Activated naive CD4-positive, alpha-beta T cell treated with anti-CD3 and anti-CD28 coated beads, Interleukin-2, amount 50 U/mL, for 24 hours (primary cell): ENCODE data around the gene NFIB.

Experiments
- H3K27ac Mint-ChIP-seq: one replicate; pipeline ENCODE4 v1.8.0; 2021; ENCODE audit warnings: mild to moderate bottlenecking, mixed read lengths
- H3K27me3 Mint-ChIP-seq: one replicate; pipeline ENCODE4 v1.8.0; 2021; ENCODE audit warnings: mixed read lengths
- H3K36me3 Mint-ChIP-seq: one replicate; pipeline ENCODE4 v1.8.0; 2021; ENCODE audit warnings: mixed read lengths
- H3K4me1 Mint-ChIP-seq: one replicate; pipeline ENCODE4 v1.8.0; 2021; ENCODE audit warnings: mixed read lengths
- H3K4me3 Mint-ChIP-seq: one replicate; pipeline ENCODE4 v1.8.0; 2021; ENCODE audit warnings: mild to moderate bottlenecking, mixed read lengths
- H3K9me3 Mint-ChIP-seq: one replicate; pipeline ENCODE4 v1.8.0; 2021; ENCODE audit warnings: mixed read lengths

NFIB gene

GRCh38 chr9:14146201-14146874, 167.6 kb downstream of the NFIB start:
- Mint-ChIP-seq H3K27me3 (no peaks in the 10 kb centered on the region), H3K36me3 (no peaks in the 10 kb centered on the region), H3K27ac (no peak overlapping the region), H3K4me3 (no peak overlapping the region), H3K4me1 (no peaks in the 10 kb centered on the region), H3K9me3 (no peaks in the 10 kb centered on the region)

GRCh38 chr9:14144215-14144614, 169.7 kb downstream of the NFIB start:
- no peak overlapping the region for H3K4me3 Mint-ChIP-seq
- no peaks in the 10 kb centered on the region for H3K4me1 Mint-ChIP-seq
- no peaks in the 10 kb centered on the region for H3K36me3 Mint-ChIP-seq
- H3K9me3 Mint-ChIP-seq: no peaks in the 10 kb centered on the region
- no peaks in the 10 kb centered on the region for H3K27me3 Mint-ChIP-seq
- no peak overlapping the region for H3K27ac Mint-ChIP-seq

- H3K27me3 Mint-ChIP-seq: no peaks in the 10 kb centered on the region
- no peaks in the 10 kb centered on the region for H3K36me3 Mint-ChIP-seq
- no peaks in the 10 kb centered on the region for H3K4me1 Mint-ChIP-seq
- no peak overlapping the region for H3K27ac Mint-ChIP-seq
- H3K4me3 Mint-ChIP-seq: no peak overlapping the region
- no peaks in the 10 kb centered on the region for H3K9me3 Mint-ChIP-seq
These were observed 172.2 kb downstream of the NFIB start for GRCh38 chr9:14141699-14142098.

GRCh38 chr9:14140096-14140697, 173.7 kb downstream of the NFIB start:
- H3K27ac Mint-ChIP-seq: no peak overlapping the region
- no peaks in the 10 kb centered on the region for H3K4me1 Mint-ChIP-seq
- H3K4me3 Mint-ChIP-seq: no peak overlapping the region
- H3K27me3 Mint-ChIP-seq: no peaks in the 10 kb centered on the region
- no peaks in the 10 kb centered on the region for H3K36me3 Mint-ChIP-seq
- no peaks in the 10 kb centered on the region for H3K9me3 Mint-ChIP-seq

GRCh38 chr9:14139287-14139686, 174.7 kb downstream of the NFIB start:
- H3K36me3 Mint-ChIP-seq: no peaks in the 10 kb centered on the region

GRCh38 chr9:14136646-14137370, 177.1 kb downstream of the NFIB start:
- no peaks in the 10 kb centered on the region for H3K9me3 Mint-ChIP-seq
- H3K36me3 Mint-ChIP-seq: no peaks in the 10 kb centered on the region
- no peaks in the 10 kb centered on the region for H3K27me3 Mint-ChIP-seq
- no peak overlapping the region for H3K27ac Mint-ChIP-seq
- H3K4me3 Mint-ChIP-seq: no peak overlapping the region
- no peaks in the 10 kb centered on the region for H3K4me1 Mint-ChIP-seq

More at GRCh38 chr9:14139287-14139686, 174.7 kb downstream of the NFIB start:
- no peak overlapping the region for H3K27ac Mint-ChIP-seq
- H3K4me3 Mint-ChIP-seq: no peak overlapping the region
- no peaks in the 10 kb centered on the region for H3K4me1 Mint-ChIP-seq
- no peaks in the 10 kb centered on the region for H3K9me3 Mint-ChIP-seq
- H3K27me3 Mint-ChIP-seq: no peaks in the 10 kb centered on the region

- no peaks in the 10 kb centered on the region for H3K36me3 Mint-ChIP-seq
- no peaks in the 10 kb centered on the region for H3K4me1 Mint-ChIP-seq
- H3K4me3 Mint-ChIP-seq: no peak overlapping the region
- H3K27ac Mint-ChIP-seq: no peak overlapping the region
- H3K27me3 Mint-ChIP-seq: no peaks in the 10 kb centered on the region
- no peaks in the 10 kb centered on the region for H3K9me3 Mint-ChIP-seq
These were observed 177.8 kb downstream of the NFIB start for GRCh38 chr9:14136047-14136635.

GRCh38 chr9:14135421-14135820, 178.5 kb downstream of the NFIB start:
- Mint-ChIP-seq H3K4me3 (no peak overlapping the region), H3K4me1 (no peaks in the 10 kb centered on the region), H3K27ac (no peak overlapping the region), H3K9me3 (no peaks in the 10 kb centered on the region), H3K36me3 (no peaks in the 10 kb centered on the region), H3K27me3 (no peaks in the 10 kb centered on the region)

- H3K36me3 Mint-ChIP-seq: no peaks in the 10 kb centered on the region
- H3K9me3 Mint-ChIP-seq: no peaks in the 10 kb centered on the region
- no peak overlapping the region for H3K27ac Mint-ChIP-seq
- no peaks in the 10 kb centered on the region for H3K4me1 Mint-ChIP-seq
- H3K27me3 Mint-ChIP-seq: no peaks in the 10 kb centered on the region
- H3K4me3 Mint-ChIP-seq: no peak overlapping the region
These were observed 180.5 kb downstream of the NFIB start for GRCh38 chr9:14133394-14133793.

- Mint-ChIP-seq H3K27me3 (no peaks in the 10 kb centered on the region), H3K36me3 (no peaks in the 10 kb centered on the region), H3K9me3 (no peaks in the 10 kb centered on the region), H3K4me1 (no peaks in the 10 kb centered on the region), H3K4me3 (no peak overlapping the region), H3K27ac (no peak overlapping the region)
These were observed 181.2 kb downstream of the NFIB start for GRCh38 chr9:14132775-14133174.

GRCh38 chr9:14131356-14132088, 182.4 kb downstream of the NFIB start:
- H3K4me3 Mint-ChIP-seq: no peak overlapping the region

GRCh38 chr9:14127656-14128055, 186.3 kb downstream of the NFIB start:
- Mint-ChIP-seq H3K27ac (no peak overlapping the region), H3K4me3 (no peak overlapping the region), H3K27me3 (no peaks in the 10 kb centered on the region), H3K9me3 (no peaks in the 10 kb centered on the region), H3K36me3 (no peaks in the 10 kb centered on the region), H3K4me1 (no peaks in the 10 kb centered on the region)

More at GRCh38 chr9:14131356-14132088, 182.4 kb downstream of the NFIB start:
- Mint-ChIP-seq H3K27me3 (no peaks in the 10 kb centered on the region), H3K36me3 (no peaks in the 10 kb centered on the region), H3K9me3 (no peaks in the 10 kb centered on the region), H3K4me1 (no peaks in the 10 kb centered on the region), H3K27ac (no peak overlapping the region)

- Mint-ChIP-seq H3K27me3 (no peaks in the 10 kb centered on the region), H3K27ac (no peak overlapping the region), H3K9me3 (no peaks in the 10 kb centered on the region), H3K36me3 (no peaks in the 10 kb centered on the region), H3K4me1 (no peaks in the 10 kb centered on the region), H3K4me3 (no peak overlapping the region)
These were observed 194.0 kb downstream of the NFIB start for GRCh38 chr9:14119694-14120514.

GRCh38 chr9:14112226-14112625, 201.7 kb downstream of the NFIB start:
- Mint-ChIP-seq H3K4me3 (no peak overlapping the region), H3K27ac (no peak overlapping the region), H3K4me1 (no peaks in the 10 kb centered on the region), H3K27me3 (no peaks in the 10 kb centered on the region), H3K36me3 (no peaks in the 10 kb centered on the region), H3K9me3 (no peaks in the 10 kb centered on the region)

GRCh38 chr9:14111696-14112095, 202.2 kb downstream of the NFIB start:
- H3K27ac Mint-ChIP-seq: no peak overlapping the region
- no peaks in the 10 kb centered on the region for H3K4me1 Mint-ChIP-seq
- H3K27me3 Mint-ChIP-seq: no peaks in the 10 kb centered on the region
- no peaks in the 10 kb centered on the region for H3K36me3 Mint-ChIP-seq
- no peaks in the 10 kb centered on the region for H3K9me3 Mint-ChIP-seq
- H3K4me3 Mint-ChIP-seq: no peak overlapping the region
